AG04449 (cell line): ENCODE results near the gene RAPSN.

ENCODE experiments used
- CTCF ChIA-PET: fragments of 350-600 bp; formaldehyde crosslinking; extraction: SDS; loops from one replicate; lab custom pipeline; 2021; ENCODE audit warnings: antibody characterized with exemption; lab: Yijun Ruan, JAX
- POLR2A ChIA-PET: fragments of 400-600, 350-600 bp; formaldehyde crosslinking; extraction: SDS; loops from one replicate; lab custom pipeline; 2020; ENCODE audit warnings: antibody characterized with exemption, inconsistent platforms; lab: Yijun Ruan, JAX
- DNase-seq: peaks from one replicate; pipeline ENCODE4 v3.0.0-alpha.2; 2010; ENCODE audit warnings: low read depth, low spot score
- H3K4me3 ChIP-seq: 2 replicates; pipeline ENCODE4 v1.5.1; 2011; ENCODE audit warnings: low read depth, mild to moderate bottlenecking, control low read depth, low read length
- TF ChIP-seq, protein P1 (sequence below): IDR thresholded peaks from one replicate; pipeline ENCODE4 v1.5.1; 2011; ENCODE audit warnings: mild to moderate bottlenecking, moderate library complexity, low read length, control low read depth, inconsistent platforms; ENCODE audit not compliant: insufficient read depth; ENCODE audit errors: missing control alignments

The RAPSN gene

DNA sequence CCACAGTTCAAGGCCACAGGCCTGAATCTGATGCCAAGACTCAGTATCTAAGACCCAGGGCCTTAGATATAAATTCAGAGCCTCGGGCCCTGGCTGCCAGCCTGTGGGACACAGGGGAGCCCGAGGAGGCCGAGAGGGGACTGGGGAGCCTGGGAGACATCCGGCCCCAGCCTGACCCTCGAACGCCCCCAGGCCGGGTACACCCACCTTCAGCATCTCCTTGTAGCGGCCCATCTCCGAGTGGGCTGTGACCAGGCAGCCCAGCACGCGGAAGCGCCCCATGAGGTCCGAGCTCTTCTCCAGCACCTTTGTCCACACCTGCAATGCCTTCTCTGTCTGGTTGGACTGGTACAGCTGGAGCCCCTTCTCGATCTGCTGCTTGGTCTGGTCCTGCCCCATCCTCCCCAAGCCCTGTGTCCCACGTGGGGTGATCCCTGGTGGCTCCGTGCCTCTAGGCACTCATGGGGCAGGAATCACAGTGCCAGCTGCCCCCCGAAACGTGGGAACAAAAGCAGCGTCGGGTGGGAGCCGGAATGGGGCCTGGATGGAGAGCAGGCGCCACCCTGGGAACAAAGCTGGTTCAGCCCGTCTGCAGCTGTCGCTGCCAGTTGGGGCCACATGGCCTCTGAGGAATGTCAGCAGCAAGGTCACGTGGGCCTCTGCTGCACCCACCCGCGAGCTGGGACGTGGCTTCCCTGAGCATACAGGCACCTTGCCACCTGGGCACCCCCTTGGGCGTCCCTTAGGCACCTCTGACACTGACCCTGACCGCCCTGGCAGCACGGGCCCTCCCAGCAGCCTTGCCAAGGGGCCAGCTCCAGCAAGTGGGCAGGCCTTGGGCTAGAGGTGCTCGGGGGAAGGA lies at the start of gene RAPSN:
Gene RAPSN, minus strand, starts transcription at position 571 of the 862 bp plus-strand sequence. Its CDS starts 172 bp downstream, at position 399.
- ChIA-PET CTCF (interaction anchor here (0.9 to 8.5 kb wide), 4 partner anchors 11 to 77 kb away, joined by 3 to 118 read pairs (median 3); no protein-coding TSS in a partner anchor), POLR2A (no interaction called here)
- no peak within 1 kb of the TSS for H3K4me3 ChIP-seq
- DNase-seq, result no peak
- TF ChIP-seq, protein P1, sequence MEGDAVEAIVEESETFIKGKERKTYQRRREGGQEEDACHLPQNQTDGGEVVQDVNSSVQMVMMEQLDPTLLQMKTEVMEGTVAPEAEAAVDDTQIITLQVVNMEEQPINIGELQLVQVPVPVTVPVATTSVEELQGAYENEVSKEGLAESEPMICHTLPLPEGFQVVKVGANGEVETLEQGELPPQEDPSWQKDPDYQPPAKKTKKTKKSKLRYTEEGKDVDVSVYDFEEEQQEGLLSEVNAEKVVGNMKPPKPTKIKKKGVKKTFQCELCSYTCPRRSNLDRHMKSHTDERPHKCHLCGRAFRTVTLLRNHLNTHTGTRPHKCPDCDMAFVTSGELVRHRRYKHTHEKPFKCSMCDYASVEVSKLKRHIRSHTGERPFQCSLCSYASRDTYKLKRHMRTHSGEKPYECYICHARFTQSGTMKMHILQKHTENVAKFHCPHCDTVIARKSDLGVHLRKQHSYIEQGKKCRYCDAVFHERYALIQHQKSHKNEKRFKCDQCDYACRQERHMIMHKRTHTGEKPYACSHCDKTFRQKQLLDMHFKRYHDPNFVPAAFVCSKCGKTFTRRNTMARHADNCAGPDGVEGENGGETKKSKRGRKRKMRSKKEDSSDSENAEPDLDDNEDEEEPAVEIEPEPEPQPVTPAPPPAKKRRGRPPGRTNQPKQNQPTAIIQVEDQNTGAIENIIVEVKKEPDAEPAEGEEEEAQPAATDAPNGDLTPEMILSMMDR, result no peak

DNA sequence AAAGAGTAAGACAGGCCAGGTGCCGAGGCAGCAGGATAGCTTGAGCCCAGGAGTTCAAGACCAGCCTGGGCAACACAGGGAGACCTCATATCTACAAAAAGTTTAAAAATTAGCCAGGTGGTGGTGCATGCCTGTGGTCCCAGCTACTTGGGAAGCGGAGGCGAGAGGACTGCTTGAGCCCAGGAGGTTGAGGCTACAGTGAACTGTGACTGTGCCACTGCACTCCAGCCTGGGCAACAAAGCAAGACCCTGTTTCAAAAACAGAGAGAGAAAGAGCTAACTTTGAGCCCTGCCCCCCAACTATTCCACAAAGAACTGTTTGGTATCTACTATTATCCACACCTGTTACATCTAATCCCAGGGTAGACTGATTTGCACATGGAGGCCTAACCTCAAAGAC lies 49.2 kb upstream of the RAPSN start:
- CTCF ChIA-PET, result interaction anchor here (1.0 to 1.3 kb wide), 4 partner anchors 8 to 22 kb away, joined by 3 to 4 read pairs (median 3); no protein-coding TSS in a partner anchor
- H3K4me3 ChIP-seq, result no peak overlapping the region
- TF ChIP-seq, protein P1, result no peak
- DNase-seq, result no peak
- POLR2A ChIA-PET, result no interaction called here

DNA sequence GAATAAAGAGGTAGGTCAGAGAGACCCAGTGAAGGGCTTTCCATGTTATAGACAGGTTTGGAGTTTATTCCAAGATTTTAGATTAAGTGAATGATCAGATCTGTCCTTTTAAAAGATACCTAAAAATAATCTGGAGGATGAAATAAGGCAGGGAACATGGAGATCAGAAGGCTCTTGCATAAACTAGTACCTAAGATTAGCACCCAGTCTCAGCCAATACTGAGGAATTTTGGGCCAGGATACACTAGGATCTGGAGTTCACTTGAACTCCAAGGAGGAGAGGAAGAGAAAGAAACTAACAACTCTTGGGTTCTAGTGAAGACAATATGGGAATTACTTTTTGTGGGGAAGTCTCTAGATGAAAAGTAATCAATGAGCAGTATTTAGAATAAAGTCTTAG lies 47.9 kb upstream of the RAPSN start:
- POLR2A ChIA-PET, result no interaction called here
- DNase-seq, result no peak
- CTCF ChIA-PET, result interaction anchor here (0.8 to 2.7 kb wide), 3 partner anchors 13 to 58 kb away, joined by 3 to 14 read pairs (median 3); partner anchors contain the start of gene CELF1
- H3K4me3 ChIP-seq, result no peak overlapping the region
- TF ChIP-seq, protein P1, result no peak

DNA sequence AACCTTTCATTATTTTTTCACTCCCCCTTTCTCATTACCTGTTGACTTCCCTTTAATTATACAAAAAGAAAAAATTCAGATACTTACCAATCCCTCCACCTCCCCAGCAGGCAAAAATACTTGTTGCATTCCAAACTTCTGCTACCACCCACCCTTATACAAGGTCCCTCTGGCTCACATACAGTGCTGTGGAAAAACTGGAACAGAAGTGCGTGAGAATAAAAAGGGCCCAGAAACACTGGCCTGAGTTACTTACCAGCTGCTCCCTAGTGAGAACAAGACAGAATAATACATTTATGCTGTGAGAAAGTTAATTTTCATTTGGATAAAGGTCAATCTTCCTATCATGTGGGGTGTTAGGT lies 46.9 kb upstream of the RAPSN start:
- ChIA-PET POLR2A (interaction anchor here (1.5 kb wide), 1 partner anchor 83 kb away, joined by 4 read pairs; the partner anchor contains the start of genes KBTBD4 and NDUFS3), CTCF (interaction anchor here (2.7 kb wide), 1 partner anchor 56 kb away, joined by 14 read pairs; the partner anchor contains the start of gene CELF1)
- H3K4me3 ChIP-seq, result no peak overlapping the region

DNA sequence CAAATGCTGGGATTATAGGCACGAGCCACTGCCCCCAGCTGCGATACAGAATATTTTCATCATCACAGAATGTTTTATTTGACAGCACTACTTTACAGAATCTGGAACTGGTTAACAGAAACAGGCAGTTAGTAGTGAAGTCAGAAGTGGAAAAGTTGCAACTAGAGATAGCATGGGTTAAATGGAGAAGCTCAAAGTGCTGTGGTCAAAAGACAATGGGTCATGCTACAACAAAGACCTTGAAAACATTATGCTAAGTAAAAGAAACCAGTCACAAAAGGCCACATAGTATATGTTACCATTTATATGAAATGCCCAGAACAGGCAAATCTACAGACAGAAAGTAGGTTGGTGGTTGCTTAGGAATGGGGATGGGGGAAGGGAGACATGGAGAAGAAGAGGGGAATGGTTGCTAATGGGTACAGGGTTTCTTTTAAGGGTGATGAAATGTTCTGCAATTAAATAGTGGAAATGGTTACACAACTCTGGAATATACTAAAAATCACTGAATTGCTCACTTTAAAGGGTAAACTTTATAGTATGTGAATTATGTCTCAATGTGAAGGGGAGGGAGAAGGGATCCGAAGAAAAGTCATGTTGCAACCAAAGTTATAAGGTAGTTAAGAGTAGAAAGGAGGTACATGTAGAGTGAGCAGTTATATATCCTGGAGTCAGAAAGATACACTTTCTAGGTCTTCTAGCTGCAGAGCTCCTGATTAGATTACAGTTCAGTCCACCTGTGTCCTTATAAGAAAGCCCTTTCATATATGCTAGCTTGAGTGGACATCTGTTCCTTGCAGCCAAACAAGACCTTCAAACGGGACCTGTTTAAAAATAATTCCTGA lies 46.3 kb upstream of the RAPSN start:
- TF ChIP-seq, protein P1, result no peak
- CTCF ChIA-PET, result interaction anchor here (1.7 to 2.7 kb wide), 2 partner anchors 57 to 122 kb away, joined by 4 to 14 read pairs; partner anchors contain the start of gene CELF1
- POLR2A ChIA-PET, result interaction anchor here (1.5 kb wide), 1 partner anchor 83 kb away, joined by 4 read pairs; the partner anchor contains the start of genes KBTBD4 and NDUFS3
- peak; percentile 56 for DNase-seq
- H3K4me3 ChIP-seq, result no peak overlapping the region

More for the DNA sequence above, 46.9 kb upstream of the RAPSN start:
- TF ChIP-seq, protein P1, result no peak
- DNase-seq, result no peak
